ENCODE data around the gene TTC7B. TPM values are rescaled to one million over a fixed set of nuclear protein-coding genes. Genes with fewer than 3 reads are reported as not detected.
"Not testable (repeated sequence)": the region's sequence is repeated elsewhere in the genome, so short reads cannot be mapped to it uniquely, and the experiment has no call there.

TTC7B gene
- total RNA-seq, 1 experiment from 2014 or later: 70.6 TPM

DNA sequence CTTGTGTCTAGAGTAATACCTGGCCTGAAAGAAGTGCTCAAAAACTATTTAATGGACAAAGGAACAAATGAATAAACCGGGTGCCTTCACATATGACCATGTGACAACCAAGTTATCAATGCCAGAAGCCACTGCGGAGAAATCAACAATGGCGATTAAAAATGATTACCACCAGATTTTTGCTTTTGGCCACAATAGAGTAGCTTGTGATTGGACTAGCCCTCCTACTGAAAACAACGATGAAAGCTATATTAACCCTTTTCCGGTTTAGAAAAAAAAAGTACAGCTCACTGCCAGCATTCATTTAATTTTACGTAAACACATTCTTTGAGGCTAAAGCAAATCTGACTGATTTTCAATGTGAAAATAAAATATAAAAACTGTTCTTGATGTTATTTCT, 41.6 kb upstream of the TTC7B start:
- no peaks in the 10 kb centered on the region for H3K9me2 ChIP-seq (ENCODE audit: insufficient read depth)
- ChIA-PET POLR2A (no interaction called here), RAD21 (ENCODE audit: low non-redundant PET in 1 of 2, low total read pairs in 2 of 2, uncharacterized antibody in 2 of 2, unreplicated experiment in 2 of 2) (no interaction called here), CTCF (no interaction called here)
- H2AFZ ChIP-seq (ENCODE audit: low read depth, low read length, poor library complexity, severe bottlenecking): no peak overlapping the region
- DNase-seq (ENCODE audit: low read depth, low spot score) (no peak), ATAC-seq (no peak)
- no peaks in the 10 kb centered on the region for H3K27me3 ChIP-seq (ENCODE audit: insufficient read depth, low read length)
- TF ChIP-seq CBX3 (IDR thresholded peaks at IDR 0.05; ENCODE audit: low read depth): no peak
- TF ChIP-seq ZFX (IDR thresholded peaks at IDR 0.05): no peak
- no peak for TF ChIP-seq EZH2 (IDR thresholded peaks at IDR 0.05)
- TF ChIP-seq JUND (IDR thresholded peaks at IDR 0.05): no peak
- TF ChIP-seq YY1 (IDR thresholded peaks at IDR 0.05; ENCODE audit: extremely low read depth, insufficient replicate concordance, low read depth, low read length): no peak
- TF ChIP-seq, protein P1, sequence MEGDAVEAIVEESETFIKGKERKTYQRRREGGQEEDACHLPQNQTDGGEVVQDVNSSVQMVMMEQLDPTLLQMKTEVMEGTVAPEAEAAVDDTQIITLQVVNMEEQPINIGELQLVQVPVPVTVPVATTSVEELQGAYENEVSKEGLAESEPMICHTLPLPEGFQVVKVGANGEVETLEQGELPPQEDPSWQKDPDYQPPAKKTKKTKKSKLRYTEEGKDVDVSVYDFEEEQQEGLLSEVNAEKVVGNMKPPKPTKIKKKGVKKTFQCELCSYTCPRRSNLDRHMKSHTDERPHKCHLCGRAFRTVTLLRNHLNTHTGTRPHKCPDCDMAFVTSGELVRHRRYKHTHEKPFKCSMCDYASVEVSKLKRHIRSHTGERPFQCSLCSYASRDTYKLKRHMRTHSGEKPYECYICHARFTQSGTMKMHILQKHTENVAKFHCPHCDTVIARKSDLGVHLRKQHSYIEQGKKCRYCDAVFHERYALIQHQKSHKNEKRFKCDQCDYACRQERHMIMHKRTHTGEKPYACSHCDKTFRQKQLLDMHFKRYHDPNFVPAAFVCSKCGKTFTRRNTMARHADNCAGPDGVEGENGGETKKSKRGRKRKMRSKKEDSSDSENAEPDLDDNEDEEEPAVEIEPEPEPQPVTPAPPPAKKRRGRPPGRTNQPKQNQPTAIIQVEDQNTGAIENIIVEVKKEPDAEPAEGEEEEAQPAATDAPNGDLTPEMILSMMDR (IDR thresholded peaks at IDR 0.05 in 2 of 3, conservative IDR thresholded peaks at IDR 0.05 in 1 of 3; ENCODE audit: borderline replicate concordance in 1 of 3, insufficient read depth in 1 of 3, low read depth in 2 of 3, low read length in 2 of 3): no peak
- TF ChIP-seq, protein P2, sequence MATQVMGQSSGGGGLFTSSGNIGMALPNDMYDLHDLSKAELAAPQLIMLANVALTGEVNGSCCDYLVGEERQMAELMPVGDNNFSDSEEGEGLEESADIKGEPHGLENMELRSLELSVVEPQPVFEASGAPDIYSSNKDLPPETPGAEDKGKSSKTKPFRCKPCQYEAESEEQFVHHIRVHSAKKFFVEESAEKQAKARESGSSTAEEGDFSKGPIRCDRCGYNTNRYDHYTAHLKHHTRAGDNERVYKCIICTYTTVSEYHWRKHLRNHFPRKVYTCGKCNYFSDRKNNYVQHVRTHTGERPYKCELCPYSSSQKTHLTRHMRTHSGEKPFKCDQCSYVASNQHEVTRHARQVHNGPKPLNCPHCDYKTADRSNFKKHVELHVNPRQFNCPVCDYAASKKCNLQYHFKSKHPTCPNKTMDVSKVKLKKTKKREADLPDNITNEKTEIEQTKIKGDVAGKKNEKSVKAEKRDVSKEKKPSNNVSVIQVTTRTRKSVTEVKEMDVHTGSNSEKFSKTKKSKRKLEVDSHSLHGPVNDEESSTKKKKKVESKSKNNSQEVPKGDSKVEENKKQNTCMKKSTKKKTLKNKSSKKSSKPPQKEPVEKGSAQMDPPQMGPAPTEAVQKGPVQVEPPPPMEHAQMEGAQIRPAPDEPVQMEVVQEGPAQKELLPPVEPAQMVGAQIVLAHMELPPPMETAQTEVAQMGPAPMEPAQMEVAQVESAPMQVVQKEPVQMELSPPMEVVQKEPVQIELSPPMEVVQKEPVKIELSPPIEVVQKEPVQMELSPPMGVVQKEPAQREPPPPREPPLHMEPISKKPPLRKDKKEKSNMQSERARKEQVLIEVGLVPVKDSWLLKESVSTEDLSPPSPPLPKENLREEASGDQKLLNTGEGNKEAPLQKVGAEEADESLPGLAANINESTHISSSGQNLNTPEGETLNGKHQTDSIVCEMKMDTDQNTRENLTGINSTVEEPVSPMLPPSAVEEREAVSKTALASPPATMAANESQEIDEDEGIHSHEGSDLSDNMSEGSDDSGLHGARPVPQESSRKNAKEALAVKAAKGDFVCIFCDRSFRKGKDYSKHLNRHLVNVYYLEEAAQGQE (IDR thresholded peaks at IDR 0.05; ENCODE audit: low read depth): no peak
- TF ChIP-seq EGR1 (IDR thresholded peaks at IDR 0.05; ENCODE audit: low read depth): no peak
- no peak for TF ChIP-seq ELF1 (IDR thresholded peaks at IDR 0.05; ENCODE audit: borderline replicate concordance, low read depth)
- TF ChIP-seq EZH2phosphoT487 (IDR thresholded peaks at IDR 0.05; ENCODE audit: borderline replicate concordance): no peak
- no peak for TF ChIP-seq SIN3A (IDR thresholded peaks at IDR 0.05; ENCODE audit: low read depth)
- no peak for TF ChIP-seq ZNF274 (IDR thresholded peaks at IDR 0.05; ENCODE audit: low read depth, low read length)
- TF ChIP-seq SRF (IDR thresholded peaks at IDR 0.05; ENCODE audit: low read depth): no peak
- TF ChIP-seq, protein P3, sequence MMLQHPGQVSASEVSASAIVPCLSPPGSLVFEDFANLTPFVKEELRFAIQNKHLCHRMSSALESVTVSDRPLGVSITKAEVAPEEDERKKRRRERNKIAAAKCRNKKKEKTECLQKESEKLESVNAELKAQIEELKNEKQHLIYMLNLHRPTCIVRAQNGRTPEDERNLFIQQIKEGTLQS (IDR thresholded peaks at IDR 0.05): no peak
- no peaks in the 10 kb centered on the region for H3K36me3 ChIP-seq (ENCODE audit: control insufficient read depth in 1 of 2, insufficient read depth in 2 of 2, low read length in 2 of 2)
- no peaks in the 10 kb centered on the region for H3K79me2 ChIP-seq (ENCODE audit: insufficient read depth, low read length)
- no peak overlapping the region for H3K4me3 ChIP-seq (replicated peaks in 1 of 2; ENCODE audit: low read depth in 1 of 2, low read length in 2 of 2)
- no peak overlapping the region for H3K27ac ChIP-seq (ENCODE audit: low read depth, low read length)
- no peaks in the 10 kb centered on the region for H3K9me3 ChIP-seq (ENCODE audit: control insufficient read depth in 1 of 2, insufficient read depth in 1 of 2, low read depth in 1 of 2, low read length in 2 of 2)
- H3K9ac ChIP-seq (ENCODE audit: low read length): no peak overlapping the region
- intact Hi-C loops (cut with micrococcal nuclease): no loop called here
- no peaks in the 10 kb centered on the region for H4K20me1 ChIP-seq (ENCODE audit: insufficient read depth)
- no TSS peak for BruUV-seq (replicated peaks)
- H3K4me2 ChIP-seq (ENCODE audit: low read length): no peak overlapping the region
- H3K4me1 ChIP-seq (ENCODE audit: control insufficient read depth in 1 of 2, insufficient read depth in 2 of 2, low read length in 2 of 2): peaks cover 3 to 5% of the 10 kb centered on the region in 2 experiments; a peak in 3 of 4 replicates

DNA sequence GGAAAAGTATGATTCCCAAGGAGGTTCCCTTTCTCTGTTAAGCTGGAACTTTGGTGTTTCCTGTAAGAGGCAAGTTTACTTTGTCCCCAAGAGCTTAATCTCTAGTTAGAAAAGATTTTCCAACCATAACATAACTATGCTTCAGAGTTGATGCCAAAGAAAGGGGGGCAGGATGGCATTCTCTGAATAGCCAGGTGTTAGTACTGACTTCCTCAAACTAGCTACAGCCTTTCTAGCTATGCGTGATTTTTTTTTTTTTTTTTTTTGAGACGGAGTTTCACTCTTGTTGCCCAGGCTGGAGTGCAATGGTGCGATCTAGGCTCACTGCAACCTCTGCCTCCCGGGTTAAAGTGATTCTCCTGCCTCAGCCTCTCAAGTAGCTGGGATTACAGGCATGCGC, 39.9 kb upstream of the TTC7B start:
- BruUV-seq (replicated peaks); intact Hi-C loops (cut with micrococcal nuclease); POLR2A ChIA-PET; H3K9me2 ChIP-seq (ENCODE audit: insufficient read depth); ATAC-seq; H3K79me2 ChIP-seq (ENCODE audit: insufficient read depth, low read length); H3K9ac ChIP-seq (ENCODE audit: low read length); H3K27ac ChIP-seq (ENCODE audit: low read depth, low read length); H2AFZ ChIP-seq (ENCODE audit: low read depth, low read length, poor library complexity, severe bottlenecking); H4K20me1 ChIP-seq (ENCODE audit: insufficient read depth); H3K9me3 ChIP-seq (ENCODE audit: control insufficient read depth in 1 of 2, insufficient read depth in 1 of 2, low read depth in 1 of 2, low read length in 2 of 2); DNase-seq (ENCODE audit: low read depth, low spot score); H3K4me2 ChIP-seq (ENCODE audit: low read length); H3K4me3 ChIP-seq (replicated peaks in 1 of 2; ENCODE audit: low read depth in 1 of 2, low read length in 2 of 2); RAD21 ChIA-PET (ENCODE audit: low non-redundant PET in 1 of 2, low total read pairs in 2 of 2, uncharacterized antibody in 2 of 2, unreplicated experiment in 2 of 2); CTCF ChIA-PET; H3K36me3 ChIP-seq (ENCODE audit: control insufficient read depth in 1 of 2, insufficient read depth in 2 of 2, low read length in 2 of 2); H3K27me3 ChIP-seq (ENCODE audit: insufficient read depth, low read length): not testable (repeated sequence)
- peaks cover 14 to 21% of the 10 kb centered on the region in 2 experiments for H3K4me1 ChIP-seq (ENCODE audit: control insufficient read depth in 1 of 2, insufficient read depth in 2 of 2, low read length in 2 of 2)
